Spleen (tissue), 7 donors: Measurements from ENCODE around the gene OR5AP2.

Experiments
- CTCF ChIP-seq, 11 experiments: fragments of 200-600 bp in 7 of 11; fragments of 450-650 bp in 4 of 11; sonication (generic) in 4 of 11; IDR thresholded peaks in 8 of 11; conservative IDR thresholded peaks in 3 of 11; 1 replicate in 7 of 11; 2 replicates in 4 of 11; pipeline versions ENCODE4 v1.4.0 to v1.8.0; 2016 to 2021; ENCODE audit warnings: antibody characterized with exemption in 11 of 11, inconsistent platforms in 4 of 11, mild to moderate bottlenecking in 1 of 11
- POLR2A ChIP-seq, 3 donors: fragments of 450-650 bp; IDR thresholded peaks; one replicate each; pipeline ENCODE4 v1.5.1; 2017; ENCODE audit warnings: antibody characterized with exemption in 3 of 3, mild to moderate bottlenecking in 1 of 3
- POLR2AphosphoS5 ChIP-seq, 3 donors: sonication (generic); formaldehyde crosslinking; IDR thresholded peaks; one replicate each; pipeline ENCODE4 v1.5.1; 2017; ENCODE audit warnings: antibody characterized with exemption in 3 of 3
- donor health status: DM: no; HTN: no; CAD: no; lungs with moderate emphysema.
- donor health status: DM: no; HTN: no; CAD: no.
- donor health status: DM: no; HTN: no; CAD: no.

GRCh38 chr11:56611174-56611573 lies 31.1 kb downstream of the OR5AP2 start:
- TF ChIP-seq CTCF (IDR thresholded peaks at IDR 0.05 in 8 of 11, conservative IDR thresholded peaks at IDR 0.05 in 3 of 11) = no peak
- TF ChIP-seq POLR2AphosphoS5 (IDR thresholded peaks at IDR 0.05) = no peak
- TF ChIP-seq POLR2A (IDR thresholded peaks at IDR 0.05) = no peak
